NK-92 (cell line): ENCODE data around the gene RPS27.
"Not testable (repeated sequence)": the region's sequence is repeated elsewhere in the genome, so short reads cannot be mapped to it uniquely, and the experiment has no call there.

Experiments
- DNase-seq: peaks from one replicate; lab custom pipeline; 2025; ENCODE audit not compliant: unreplicated experiment; lab: John Stamatoyannopoulos, UW

The RPS27 gene

DNA sequence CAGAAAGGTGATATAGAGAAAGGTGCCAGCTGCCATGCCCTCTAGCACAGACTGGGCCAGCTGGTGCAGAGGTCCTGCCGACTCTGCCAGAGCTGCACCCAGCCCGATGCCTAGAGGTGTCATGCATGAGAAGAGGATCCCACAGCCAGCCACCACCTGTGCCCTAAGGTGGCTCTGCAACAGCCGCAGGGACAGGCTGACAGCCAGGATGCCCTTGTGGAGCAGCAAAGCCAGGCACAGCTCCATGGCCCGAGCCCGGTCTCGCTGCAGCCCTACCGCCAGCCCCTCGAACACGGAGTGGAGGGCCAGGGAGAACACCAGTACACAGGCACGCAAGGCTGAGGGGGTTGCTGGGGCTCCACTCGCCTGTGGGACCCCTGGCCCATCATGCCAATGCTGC is 30.4 kb upstream of the RPS27 start:
- DNase-seq = no peak

DNA sequence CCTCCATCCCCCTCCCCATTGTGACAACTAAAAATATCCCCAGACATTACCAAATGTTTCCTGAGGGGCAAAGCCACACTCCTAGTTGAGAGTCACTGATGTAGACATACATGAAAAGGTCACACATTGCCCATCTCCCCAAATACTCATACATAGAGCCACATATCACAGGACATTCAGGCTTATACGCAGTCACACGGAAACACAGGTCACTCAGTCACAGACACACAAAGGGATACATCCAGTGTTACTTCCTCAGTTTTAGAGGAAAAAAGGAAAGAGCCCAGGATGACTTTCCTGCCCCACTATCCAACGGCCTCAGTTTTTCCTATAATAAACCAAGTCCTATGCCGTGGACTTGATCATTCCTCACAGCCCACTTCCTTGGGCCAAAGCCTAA is 29.1 kb upstream of the RPS27 start:
- no peak for DNase-seq

DNA sequence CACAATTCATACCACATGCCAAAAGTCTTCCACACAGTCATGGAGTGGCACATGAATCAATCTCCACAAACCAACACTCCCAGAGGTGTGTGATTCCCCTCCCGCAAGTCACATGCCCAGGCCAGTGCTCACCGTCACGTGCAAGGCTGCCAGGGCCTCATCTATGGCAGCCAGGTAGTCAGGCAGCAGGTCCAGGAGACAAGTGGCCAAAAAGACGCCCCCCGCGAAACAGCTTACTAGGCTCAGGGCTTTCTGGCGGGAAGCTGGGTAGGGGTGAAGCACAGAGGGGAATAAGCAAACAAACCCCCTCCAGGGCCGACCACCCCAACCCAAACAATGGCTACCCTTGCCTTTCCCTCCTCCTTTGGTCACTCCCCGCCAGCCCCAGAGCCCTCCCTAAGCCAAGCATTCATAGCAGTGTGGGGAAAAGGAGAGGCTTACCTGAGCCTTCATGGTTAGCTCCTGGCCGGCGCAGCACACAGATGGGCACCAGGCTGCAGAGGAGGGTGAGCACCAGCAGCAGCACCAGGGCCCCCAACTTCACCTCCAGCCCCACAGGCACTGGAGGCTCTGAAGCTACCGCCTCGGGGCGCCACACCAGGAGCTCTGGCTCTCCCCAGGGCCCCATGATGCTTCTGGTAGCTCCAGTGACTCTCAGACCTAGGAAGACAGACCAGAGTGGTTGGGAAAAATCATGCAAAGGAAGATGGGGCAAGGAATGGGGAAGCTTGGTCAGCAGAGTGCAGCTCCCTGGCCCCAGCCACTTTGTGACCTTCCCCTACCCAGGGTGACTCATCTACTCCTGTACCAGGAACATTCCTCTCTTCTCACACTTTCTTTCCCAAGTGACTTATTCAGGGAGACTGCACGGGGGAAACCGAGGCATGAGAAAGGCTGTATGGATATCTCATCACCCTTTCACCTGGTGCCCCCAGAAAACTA is 28.2 kb upstream of the RPS27 start:
- no peak for DNase-seq

DNA sequence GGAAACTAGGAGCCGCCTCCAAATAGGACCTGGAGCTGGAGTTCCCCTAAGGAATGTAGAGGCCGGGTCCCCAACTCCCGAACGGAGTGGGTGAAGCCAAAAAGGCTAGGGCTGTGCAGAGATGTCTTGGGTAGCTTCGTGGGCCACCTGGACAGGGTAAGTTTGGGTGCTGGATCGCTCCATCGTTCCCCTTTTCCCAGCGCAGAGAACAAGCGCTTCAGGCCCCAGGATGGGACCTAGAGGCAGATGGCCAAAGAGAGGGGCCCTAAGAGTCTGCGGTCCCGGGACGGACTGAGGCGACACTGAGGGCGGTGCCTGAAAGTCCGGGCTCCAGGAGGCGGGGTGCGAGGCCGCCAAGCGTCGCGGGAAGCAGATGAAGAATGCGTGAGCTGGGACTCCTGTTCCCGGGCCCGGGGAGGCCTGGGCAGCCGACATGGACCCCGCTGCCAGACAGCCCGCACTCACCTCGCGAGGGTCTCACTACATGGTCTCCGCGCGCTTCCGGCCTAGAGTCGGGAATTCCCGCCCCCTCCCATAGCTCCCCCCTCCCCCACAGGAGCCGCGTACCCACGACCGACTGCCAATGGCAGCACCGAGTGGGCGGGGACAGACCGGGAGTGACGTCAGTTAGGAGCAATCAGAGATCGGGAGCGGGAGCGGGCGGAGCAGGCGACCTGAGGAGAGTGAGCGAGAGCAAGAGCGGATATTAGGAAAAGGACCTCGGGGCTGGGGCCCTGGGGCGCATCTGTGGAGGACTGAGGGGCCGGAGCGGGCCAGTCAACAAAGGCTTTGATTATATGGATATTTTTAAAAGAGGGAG is 27.3 kb upstream of the RPS27 start, which contains the start of gene SLC39A1:
Gene SLC39A1 (minus strand): TSS at position 508 of the 820 bp plus-strand sequence. CDS start 822 bp downstream, outside the sequence.
- peak; percentile 76 for DNase-seq

DNA sequence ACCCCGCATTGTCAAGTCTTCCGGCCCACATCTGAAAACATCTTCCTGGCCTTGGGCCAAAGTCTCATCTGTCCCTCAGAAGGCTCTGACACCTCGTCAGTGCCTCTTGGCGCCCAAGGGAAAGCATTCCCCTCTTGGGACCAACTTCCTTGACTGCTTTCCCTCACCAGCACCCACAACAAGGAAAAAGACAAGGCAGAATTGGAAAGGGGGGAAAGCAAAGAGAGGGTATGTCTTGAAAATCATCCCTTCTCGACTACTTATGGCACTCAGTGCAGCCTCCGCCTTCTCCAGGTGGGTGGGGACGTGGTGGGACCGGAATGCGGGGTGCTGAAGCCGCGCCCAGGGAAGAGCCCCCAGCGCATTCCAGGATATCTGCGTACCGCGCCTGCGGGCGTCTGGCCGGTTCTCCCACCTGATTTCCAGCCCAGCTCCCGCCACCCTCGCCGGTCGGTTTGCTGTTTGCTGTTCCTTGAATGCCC is 26.7 kb upstream of the RPS27 start:
- DNase-seq = no peak

DNA sequence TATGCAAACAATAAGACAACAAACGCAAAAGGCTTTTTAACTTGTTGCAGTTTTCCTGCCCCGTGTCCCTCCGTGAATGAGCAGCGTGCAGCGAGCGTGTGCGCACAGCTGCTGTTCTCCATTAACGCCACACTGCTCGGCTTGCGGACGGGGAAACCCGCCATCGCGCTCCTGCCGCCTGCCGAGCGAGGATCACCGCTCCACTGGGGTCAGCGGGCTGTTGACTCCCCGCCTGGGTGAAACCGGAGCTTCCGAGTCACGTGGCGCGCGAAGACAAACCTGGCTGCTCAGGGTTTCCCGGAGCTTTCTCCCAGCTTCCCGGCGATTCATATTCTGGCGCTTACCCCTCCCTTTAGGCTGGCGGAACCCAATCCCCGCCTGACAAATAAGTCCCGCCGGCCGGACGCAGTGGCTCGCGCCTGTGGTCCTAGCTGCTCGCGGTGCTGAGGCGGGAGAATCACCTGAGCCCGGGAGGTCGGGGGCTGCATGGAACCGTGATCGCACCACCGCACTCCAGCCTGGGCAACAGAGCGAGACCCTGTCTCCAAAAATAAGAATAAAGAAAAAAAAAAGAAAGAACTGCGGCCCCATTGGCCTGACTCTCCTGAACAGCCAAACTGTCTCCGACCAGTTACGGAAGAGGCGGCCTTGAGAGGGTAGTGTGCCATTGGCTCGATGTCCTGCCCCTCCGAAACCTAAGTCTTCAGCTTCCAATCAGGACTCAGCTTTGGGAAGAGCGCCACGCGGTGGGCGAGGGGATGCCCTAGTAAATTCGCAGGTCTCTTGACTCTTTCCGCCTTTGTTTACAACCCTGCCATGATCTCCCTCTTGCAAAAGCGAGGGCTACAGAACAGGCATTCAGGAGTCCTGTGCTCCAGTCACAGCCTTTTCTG is 23.2 kb upstream of the RPS27 start, which contains the start of gene CREB3L4:
Gene CREB3L4 (plus strand): TSS at position 796 of the 893 bp plus-strand sequence. CDS start 624 bp downstream, outside the sequence.
- peak; percentile 27 for DNase-seq

DNA sequence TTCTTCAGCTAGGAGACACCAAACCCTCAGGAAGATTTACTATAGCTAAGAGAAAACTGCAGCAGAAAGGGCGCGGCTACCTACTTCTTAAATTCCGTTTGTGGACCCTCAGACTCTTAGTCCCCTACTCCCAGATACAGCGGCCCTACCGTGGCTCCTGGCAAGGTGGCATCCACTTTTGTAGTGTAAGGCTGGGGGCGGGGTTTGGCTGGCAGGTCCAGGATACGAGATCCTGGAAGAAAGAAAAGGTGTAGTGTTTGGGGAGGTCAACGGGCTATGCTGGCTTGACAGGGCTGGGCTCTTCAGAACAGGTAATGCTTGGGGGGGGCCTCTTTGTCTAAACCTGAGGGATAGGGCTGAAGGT is 22.6 kb upstream of the RPS27 start:
- DNase-seq = no peak

DNA sequence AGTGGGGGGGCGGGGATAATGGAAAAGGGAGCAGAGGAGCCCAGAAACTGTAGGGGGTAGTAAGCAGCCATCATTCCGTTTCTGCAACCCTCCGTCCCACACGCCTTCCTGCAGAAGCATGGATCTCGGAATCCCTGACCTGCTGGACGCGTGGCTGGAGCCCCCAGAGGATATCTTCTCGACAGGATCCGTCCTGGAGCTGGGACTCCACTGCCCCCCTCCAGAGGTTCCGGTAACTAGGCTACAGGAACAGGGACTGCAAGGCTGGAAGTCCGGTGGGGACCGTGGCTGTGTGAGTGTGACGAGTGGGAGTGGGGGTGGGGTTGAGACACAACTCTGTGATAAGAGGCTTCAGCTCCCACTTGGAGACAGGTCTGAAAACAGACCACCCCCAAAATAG is 22.2 kb upstream of the RPS27 start:
- DNase-seq = no peak

DNA sequence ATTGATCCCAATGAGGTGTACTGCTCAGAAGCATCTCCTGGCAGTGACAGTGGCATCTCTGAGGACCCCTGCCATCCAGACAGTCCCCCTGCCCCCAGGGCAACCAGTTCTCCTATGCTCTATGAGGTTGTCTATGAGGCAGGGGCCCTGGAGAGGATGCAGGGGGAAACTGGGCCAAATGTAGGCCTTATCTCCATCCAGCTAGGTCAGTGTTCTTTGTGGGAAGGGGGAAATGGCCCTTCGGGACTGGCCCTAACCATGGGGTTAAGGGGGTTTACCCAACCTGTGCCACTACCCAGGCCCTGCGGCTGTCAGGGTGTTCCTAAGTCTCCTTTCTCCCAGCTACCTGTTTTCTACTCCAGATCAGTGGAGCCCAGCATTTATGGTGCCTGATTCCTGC is 21.6 kb upstream of the RPS27 start:
- DNase-seq = no peak

DNA sequence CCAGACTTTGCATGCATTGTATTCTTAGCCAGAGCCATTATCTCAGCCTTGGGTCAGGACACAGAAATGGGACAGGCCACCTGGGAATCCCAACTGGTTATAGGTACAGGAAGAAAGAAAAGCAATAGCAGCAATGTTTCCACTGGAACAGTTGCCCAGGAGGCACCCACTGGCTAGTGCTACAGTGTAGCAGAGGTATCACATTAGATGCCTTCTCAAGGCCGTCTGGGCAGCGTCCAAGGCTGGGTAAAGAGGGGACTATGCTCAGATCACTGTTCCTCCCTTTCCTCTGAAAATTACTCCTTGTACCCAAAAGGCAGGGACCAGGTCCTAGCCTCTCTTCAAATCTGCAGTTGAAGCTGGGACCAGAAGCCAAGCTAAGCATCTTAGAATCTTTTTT is 20.2 kb upstream of the RPS27 start:
- DNase-seq = no peak

DNA sequence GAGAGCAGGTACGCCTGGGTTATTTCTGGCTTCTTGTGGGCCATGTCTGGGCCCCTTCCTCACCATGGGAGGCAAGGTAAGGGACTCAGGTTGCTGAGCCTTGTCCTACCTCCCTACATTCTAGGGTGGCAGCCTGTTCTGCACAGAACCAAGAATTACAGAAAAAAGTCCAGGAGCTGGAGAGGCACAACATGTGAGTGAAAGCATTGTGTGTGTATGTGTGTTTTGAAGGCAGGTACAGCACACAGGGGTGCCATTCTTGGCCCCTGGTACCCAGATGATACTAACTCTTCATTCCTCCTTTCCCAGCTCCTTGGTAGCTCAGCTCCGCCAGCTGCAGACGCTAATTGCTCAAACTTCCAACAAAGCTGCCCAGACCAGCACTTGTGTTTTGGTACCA is 17.5 kb upstream of the RPS27 start:
- DNase-seq = no peak

DNA sequence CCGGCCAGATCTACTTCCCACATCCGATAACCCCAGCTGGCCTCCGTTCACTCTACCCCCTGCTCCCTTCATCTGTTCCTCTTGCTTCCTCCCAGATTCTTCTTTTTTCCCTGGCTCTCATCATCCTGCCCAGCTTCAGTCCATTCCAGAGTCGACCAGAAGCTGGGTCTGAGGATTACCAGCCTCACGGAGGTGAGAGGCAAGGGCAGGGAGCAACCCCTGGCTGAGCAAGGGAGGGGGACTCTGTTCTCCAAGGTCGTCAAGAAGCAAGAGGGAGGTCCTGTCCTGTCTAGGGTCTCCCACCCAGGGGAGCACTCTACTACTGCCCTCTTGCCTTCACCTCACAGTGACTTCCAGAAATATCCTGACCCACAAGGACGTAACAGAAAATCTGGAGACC is 17.0 kb upstream of the RPS27 start:
- DNase-seq = no peak

DNA sequence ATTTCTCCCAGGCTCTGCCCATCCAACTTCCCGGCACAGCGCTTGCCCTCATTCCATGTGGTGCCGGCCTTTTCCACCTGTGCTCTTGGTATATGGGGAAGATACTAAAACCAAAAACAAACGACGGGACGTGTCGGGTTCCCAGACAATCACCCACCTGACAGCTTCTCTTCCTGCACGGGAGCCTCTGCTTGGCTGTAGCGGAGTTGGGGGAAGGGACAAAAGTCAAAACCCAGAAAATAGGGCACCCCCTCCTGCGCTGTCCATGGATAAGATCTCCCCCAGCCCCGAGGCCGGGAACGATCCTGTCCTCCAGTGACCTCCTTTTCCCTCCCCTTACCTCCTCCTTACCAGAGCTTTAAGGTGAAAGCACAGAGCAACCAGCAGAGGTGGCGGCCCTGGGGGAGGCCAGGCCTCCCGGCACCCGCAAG is 13.7 kb upstream of the RPS27 start:
- DNase-seq = no peak

DNA sequence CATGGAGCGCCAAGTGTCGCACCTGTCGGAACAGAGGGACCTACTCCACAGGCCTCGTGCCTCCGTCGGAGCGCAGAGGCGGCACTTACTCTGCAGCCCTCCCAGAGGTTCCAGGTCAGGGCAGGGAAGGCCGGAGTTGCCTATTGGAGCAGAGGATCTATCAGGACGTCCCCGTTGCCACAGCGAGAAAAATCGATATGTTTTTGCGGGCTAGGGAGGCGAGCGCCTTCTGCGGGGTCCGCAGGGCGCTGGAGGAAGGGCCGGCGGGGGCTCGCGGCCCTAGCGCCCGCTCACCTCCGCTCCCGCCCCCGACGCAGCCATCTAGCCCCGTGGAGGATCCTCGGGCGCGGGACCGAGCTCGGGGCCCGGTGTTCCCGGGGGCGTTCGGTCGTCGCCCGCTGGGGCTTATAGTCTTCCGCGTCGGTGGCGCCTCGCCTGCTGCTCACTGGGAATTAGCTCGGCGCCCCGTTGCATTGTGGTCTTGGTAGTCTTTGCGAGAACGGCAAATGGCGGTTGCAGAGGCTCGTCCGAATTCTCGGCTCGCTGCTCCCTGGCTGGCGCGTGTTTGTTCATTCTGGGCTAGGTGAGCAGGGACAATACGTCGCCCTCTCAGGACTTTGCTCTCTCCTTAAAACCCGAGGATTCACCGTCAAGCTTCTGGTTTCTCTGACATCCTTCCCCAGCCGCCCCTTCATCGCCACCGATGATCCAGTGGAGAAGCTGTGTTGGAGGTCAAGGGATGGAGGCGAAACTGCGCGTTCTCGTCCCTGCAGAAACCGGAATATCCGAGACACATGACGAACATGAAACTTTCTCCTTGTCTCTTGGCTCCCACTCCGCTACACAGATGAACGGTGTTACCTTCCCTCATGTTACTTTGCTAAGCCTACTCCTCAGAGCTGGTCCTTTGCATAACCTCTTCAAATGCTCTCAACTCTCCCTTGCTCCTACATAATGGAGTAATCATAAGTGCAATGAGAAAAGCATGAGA is 13.0 kb upstream of the RPS27 start, which contains the start of gene JTB:
Gene JTB (minus strand): TSS at position 425 of the 991 bp plus-strand sequence. CDS start 422 bp downstream, at position 3.
- DNase-seq = peak; percentile 21

DNA sequence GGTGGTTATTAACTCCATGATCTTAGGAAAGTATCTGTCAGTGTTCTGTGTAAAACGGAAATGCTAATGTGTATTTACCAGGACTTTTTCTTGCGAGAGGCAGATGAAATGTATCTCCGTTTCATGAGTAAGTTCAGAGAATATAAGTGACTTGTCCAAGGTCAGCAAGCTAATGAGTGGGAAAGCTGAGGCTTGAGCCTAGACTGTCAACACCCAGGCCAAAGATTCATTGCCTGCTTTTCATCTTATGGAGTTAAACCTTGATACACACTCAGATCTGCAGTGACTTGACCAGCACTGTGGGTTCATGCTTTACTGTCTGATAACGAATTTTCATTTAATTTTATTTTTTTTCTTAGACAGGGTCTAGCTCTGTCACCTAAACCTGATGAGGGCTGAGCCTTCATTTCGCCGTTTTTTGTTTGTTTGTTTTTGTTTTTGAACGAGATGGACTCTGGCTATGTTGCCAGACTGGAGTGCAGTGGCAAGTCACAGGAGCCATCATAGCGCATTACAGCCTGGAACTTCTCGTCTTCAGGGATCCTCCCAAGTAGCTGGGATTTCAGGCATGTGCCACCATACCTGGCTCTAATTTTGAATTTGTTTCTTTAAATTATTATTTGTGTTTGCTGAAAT is 12.2 kb upstream of the RPS27 start:
- no peak for DNase-seq

DNA sequence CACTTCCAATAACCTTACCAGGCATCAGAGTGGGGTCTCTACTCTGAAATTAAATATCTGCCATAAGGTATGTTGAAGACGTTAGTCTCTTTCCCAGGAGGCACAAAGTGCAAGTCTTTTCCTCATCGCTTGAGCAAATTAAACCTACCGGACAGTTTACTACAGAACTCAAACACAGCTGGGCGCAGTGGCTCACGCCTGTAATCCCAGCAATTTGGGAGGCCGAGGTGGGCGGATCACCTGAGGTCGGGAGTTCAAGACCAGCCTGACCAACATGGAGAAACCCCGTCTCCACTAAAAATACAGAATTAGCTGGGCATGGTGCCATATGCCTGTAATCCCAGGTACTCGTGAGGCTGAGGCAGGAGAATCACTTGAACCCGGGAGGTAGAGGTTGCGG is 11.5 kb upstream of the RPS27 start:
- DNase-seq = not testable (repeated sequence)

DNA sequence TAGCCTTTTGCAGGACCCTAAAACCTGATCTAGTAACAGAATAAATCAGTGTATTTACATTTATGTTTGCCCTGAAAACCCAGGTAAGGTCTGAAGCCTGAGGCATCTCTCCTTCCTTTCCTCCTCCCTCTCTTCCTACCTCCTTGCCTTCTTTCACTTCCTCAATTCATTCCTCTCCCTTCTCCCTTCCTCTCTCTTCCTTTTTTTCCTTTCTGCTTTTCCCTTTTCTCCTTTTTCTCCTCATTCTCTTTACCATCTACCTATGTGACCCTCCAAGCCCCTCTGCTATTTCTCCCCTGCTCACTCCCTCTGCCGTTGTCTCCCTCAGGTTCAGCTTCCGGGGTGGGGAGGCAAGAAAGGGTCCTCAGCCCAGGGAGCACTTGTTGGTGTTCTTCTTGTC is 8.8 kb upstream of the RPS27 start:
- not testable (repeated sequence) for DNase-seq

DNA sequence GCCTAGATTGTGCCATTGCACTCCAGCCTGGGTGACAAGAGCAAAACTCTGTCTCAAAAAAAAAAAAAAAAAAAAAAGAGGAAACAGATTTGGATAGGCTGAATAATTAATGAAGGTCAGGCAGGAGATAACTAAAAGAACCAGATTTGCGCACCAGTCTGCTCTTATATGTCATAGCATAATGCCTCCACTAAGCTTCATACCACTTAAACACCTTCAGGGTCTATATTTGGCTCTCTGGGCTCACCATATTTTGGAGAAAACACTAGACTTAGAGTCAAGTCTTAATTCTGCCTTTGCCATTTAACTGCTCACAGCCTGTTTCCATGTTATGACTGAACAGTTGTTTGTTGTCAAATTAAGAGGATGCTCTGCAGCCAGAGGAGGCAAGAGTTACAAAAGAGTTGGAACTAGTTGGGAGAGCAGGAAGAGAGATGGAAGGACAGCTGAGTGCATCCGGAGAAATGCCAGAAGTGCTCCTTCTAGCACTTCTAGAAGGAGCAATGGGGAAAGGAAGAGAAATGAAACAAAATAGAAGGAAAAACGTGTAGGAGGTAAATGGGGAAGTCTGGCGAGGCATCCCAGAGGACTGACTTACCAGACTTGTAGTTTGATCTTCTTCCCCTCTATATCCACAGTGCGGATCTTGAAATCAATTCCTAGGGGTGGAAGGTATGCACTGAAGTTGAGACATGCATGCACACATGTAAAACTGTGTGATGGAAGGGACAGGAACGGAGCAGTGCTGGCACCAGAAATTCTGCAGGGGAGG is 6.3 kb upstream of the RPS27 start:
- DNase-seq = no peak
